Astrocyte (in vitro differentiated cells and primary cell): ENCODE data around the gene TNP1.

Source experiments
- EZH2 ChIP-seq: IDR thresholded peaks from 2 replicates; pipeline ENCODE4 v1.6.1; 2012; ENCODE audit warnings: mild to moderate bottlenecking, low read length, inconsistent platforms; ENCODE audit not compliant: insufficient read depth
- TF ChIP-seq, protein P1 (sequence below): IDR thresholded peaks from 2 replicates; pipeline ENCODE4 v1.5.1; 2011; ENCODE audit warnings: low read depth, mild to moderate bottlenecking, inconsistent platforms, low read length, moderate library complexity; ENCODE audit not compliant: insufficient read depth

- TF ChIP-seq, protein P1, sequence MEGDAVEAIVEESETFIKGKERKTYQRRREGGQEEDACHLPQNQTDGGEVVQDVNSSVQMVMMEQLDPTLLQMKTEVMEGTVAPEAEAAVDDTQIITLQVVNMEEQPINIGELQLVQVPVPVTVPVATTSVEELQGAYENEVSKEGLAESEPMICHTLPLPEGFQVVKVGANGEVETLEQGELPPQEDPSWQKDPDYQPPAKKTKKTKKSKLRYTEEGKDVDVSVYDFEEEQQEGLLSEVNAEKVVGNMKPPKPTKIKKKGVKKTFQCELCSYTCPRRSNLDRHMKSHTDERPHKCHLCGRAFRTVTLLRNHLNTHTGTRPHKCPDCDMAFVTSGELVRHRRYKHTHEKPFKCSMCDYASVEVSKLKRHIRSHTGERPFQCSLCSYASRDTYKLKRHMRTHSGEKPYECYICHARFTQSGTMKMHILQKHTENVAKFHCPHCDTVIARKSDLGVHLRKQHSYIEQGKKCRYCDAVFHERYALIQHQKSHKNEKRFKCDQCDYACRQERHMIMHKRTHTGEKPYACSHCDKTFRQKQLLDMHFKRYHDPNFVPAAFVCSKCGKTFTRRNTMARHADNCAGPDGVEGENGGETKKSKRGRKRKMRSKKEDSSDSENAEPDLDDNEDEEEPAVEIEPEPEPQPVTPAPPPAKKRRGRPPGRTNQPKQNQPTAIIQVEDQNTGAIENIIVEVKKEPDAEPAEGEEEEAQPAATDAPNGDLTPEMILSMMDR = no peak
- no peak for TF ChIP-seq EZH2
Observed at GRCh38 chr2:216859944-216860343, at the start of gene TNP1.
